ENCODE data around the gene HERC2. TPM values are rescaled to one million over a fixed set of nuclear protein-coding genes. Genes with fewer than 3 reads are reported as not detected.

Gene HERC2
- total RNA-seq, 1 experiment from 2014 or later = 69.7 TPM

DNA sequence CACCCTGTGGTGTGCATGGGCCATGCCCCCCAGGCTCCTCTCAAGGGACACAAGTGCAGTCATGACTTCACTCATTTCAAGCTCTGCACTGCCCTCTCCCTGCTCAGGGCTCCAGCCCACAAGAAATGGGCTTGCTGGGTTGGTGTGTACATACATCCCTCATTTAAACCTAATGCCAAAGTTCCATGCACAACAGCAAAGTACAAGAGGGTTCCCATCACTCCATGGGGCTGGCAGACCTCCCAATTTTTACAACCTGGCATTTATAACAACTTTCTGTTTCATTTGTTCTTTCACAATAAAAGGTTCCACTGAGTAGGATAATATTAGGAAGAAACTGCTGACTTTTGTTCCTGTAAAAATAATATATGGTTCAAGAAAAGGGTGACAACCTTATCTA lies 54.3 kb downstream of the HERC2 start:
- ChIA-PET POLR2A (no interaction called here), CTCF (no interaction called here)
- TF ChIP-seq, protein P1, sequence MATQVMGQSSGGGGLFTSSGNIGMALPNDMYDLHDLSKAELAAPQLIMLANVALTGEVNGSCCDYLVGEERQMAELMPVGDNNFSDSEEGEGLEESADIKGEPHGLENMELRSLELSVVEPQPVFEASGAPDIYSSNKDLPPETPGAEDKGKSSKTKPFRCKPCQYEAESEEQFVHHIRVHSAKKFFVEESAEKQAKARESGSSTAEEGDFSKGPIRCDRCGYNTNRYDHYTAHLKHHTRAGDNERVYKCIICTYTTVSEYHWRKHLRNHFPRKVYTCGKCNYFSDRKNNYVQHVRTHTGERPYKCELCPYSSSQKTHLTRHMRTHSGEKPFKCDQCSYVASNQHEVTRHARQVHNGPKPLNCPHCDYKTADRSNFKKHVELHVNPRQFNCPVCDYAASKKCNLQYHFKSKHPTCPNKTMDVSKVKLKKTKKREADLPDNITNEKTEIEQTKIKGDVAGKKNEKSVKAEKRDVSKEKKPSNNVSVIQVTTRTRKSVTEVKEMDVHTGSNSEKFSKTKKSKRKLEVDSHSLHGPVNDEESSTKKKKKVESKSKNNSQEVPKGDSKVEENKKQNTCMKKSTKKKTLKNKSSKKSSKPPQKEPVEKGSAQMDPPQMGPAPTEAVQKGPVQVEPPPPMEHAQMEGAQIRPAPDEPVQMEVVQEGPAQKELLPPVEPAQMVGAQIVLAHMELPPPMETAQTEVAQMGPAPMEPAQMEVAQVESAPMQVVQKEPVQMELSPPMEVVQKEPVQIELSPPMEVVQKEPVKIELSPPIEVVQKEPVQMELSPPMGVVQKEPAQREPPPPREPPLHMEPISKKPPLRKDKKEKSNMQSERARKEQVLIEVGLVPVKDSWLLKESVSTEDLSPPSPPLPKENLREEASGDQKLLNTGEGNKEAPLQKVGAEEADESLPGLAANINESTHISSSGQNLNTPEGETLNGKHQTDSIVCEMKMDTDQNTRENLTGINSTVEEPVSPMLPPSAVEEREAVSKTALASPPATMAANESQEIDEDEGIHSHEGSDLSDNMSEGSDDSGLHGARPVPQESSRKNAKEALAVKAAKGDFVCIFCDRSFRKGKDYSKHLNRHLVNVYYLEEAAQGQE (IDR thresholded peaks at IDR 0.05; ENCODE audit: insufficient read depth in 1 of 2, low read depth in 2 of 2, low read length in 1 of 2) = no peak
- TF ChIP-seq TCF7L2 (IDR thresholded peaks at IDR 0.05; ENCODE audit: low read depth, low read length) (no peak), SIN3A (IDR thresholded peaks at IDR 0.05; ENCODE audit: borderline replicate concordance, insufficient read depth, low read depth, low read length) (no peak), POLR2AphosphoS5 (IDR thresholded peaks at IDR 0.05; ENCODE audit: low read depth, low read length) (no peak)
- TF ChIP-seq, protein P2, sequence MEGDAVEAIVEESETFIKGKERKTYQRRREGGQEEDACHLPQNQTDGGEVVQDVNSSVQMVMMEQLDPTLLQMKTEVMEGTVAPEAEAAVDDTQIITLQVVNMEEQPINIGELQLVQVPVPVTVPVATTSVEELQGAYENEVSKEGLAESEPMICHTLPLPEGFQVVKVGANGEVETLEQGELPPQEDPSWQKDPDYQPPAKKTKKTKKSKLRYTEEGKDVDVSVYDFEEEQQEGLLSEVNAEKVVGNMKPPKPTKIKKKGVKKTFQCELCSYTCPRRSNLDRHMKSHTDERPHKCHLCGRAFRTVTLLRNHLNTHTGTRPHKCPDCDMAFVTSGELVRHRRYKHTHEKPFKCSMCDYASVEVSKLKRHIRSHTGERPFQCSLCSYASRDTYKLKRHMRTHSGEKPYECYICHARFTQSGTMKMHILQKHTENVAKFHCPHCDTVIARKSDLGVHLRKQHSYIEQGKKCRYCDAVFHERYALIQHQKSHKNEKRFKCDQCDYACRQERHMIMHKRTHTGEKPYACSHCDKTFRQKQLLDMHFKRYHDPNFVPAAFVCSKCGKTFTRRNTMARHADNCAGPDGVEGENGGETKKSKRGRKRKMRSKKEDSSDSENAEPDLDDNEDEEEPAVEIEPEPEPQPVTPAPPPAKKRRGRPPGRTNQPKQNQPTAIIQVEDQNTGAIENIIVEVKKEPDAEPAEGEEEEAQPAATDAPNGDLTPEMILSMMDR (IDR thresholded peaks at IDR 0.05) = no peak
- H3K4me3 ChIP-seq (ENCODE audit: low read depth in 2 of 2, low read length in 2 of 2) = no peak overlapping the region
- no peaks in the 10 kb centered on the region for H3K27me3 ChIP-seq (ENCODE audit: control insufficient read depth, insufficient read depth, low read length)
- H3K9me3 ChIP-seq (ENCODE audit: control insufficient read depth, insufficient read depth, low read depth, low read length) = no peaks in the 10 kb centered on the region
- peaks cover 6% of the 10 kb centered on the region for H3K36me3 ChIP-seq (ENCODE audit: control insufficient read depth, insufficient read depth, low read length)
- H3K4me1 ChIP-seq (ENCODE audit: control insufficient read depth, insufficient read depth, low read length) = no peaks in the 10 kb centered on the region
- in situ Hi-C loops (cut with HindIII; ENCODE audit: low pct_unique_long_range_greater_than_20kb, low sequenced_read_pairs) (no loop called here), intact Hi-C loops (cut with micrococcal nuclease; ENCODE audit: unreplicated experiment) (no loop called here)
- ATAC-seq (no peak), DNase-seq (ENCODE audit: low read depth, low spot score) (no peak)
- no peak overlapping the region for H3K27ac ChIP-seq (ENCODE audit: low read length)
- no TSS peak for BruUV-seq (replicated peaks)

DNA sequence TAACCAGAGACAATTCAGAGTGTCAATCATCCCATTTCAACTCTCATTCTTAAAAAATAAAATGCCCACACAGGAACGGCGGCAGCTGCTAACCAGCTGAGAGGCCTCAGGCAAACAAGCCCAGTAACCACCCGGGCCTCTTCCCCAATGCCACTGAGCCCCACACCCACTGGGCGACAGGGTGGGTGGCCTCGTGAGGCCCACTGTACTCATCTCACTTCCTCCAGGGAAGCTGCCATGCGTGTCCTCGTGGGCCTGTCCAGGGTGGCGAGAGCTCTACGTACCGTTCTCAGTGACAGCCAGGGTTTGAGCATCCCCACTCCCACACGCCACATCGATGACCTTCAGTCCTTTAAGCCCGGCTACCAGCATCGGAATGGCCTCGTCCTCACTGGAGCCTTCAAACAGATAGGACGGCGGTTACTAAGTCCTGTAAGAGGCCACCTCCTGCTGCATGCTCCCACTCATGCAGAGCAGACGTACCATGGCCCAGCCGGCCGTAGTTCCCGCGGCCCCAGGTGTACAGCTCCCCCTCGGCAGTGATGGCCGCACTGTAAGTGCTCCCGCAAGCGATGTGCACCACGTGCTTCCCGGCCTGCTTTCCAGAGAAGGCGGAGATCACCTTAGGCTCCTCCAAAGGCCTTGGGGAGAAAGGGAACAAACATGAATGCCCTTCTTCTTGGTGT lies 56.5 kb downstream of the HERC2 start:
- intact Hi-C loops (cut with micrococcal nuclease; ENCODE audit: unreplicated experiment) = no loop called here
- no peak overlapping the region for H3K27ac ChIP-seq (ENCODE audit: low read length)
- ChIA-PET CTCF (no interaction called here), POLR2A (no interaction called here)
- no peak overlapping the region for H3K4me3 ChIP-seq (ENCODE audit: low read depth in 2 of 2, low read length in 2 of 2)
- H3K9me3 ChIP-seq (ENCODE audit: control insufficient read depth, insufficient read depth, low read depth, low read length) = no peaks in the 10 kb centered on the region
- in situ Hi-C loops (cut with HindIII; ENCODE audit: low pct_unique_long_range_greater_than_20kb, low sequenced_read_pairs) = no loop called here
- no peaks in the 10 kb centered on the region for H3K27me3 ChIP-seq (ENCODE audit: control insufficient read depth, insufficient read depth, low read length)
- H3K4me1 ChIP-seq (ENCODE audit: control insufficient read depth, insufficient read depth, low read length) = no peaks in the 10 kb centered on the region
- peaks cover 6% of the 10 kb centered on the region for H3K36me3 ChIP-seq (ENCODE audit: control insufficient read depth, insufficient read depth, low read length)
- TF ChIP-seq TCF7L2 (IDR thresholded peaks at IDR 0.05; ENCODE audit: low read depth, low read length) (no peak), POLR2AphosphoS5 (IDR thresholded peaks at IDR 0.05; ENCODE audit: low read depth, low read length) (no peak)
- TF ChIP-seq, protein P2 (IDR thresholded peaks at IDR 0.05) = no peak
- TF ChIP-seq, protein P1 (IDR thresholded peaks at IDR 0.05; ENCODE audit: insufficient read depth in 1 of 2, low read depth in 2 of 2, low read length in 1 of 2) = no peak
- no TSS peak for BruUV-seq (replicated peaks)
- no peak for ATAC-seq
- no peak for DNase-seq (ENCODE audit: low read depth, low spot score)
